ENCODE results near the gene CD53.
A peak's percentile ranks its signal among the peaks of the same experiment; 100 is the strongest.
"Not testable (repeated sequence)": the region's sequence is repeated elsewhere in the genome, so short reads cannot be mapped to it uniquely, and the experiment has no call there.

CD53 gene

GRCh38 chr1:110916669-110917306 is 43.8 kb downstream of the CD53 start:
- peak; percentile 48 for DNase-seq (ENCODE audit: low spot score)

DNA sequence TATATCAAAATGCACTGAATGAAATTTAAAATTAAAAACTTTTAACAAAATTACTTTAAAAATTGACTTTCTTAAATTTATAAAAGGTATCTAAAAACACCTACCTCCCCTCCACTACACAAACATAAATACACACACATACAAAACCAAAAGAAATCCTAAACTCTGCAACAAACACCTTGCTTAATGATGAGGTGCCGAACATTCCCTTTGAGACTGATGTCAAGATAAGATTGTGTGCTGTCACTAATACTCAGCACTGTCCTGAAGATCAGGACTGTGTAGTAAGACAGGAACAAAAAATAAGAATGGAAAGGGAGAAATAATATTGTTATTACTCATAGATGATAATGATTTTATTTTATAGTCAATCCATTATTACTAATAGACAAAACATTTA is 45.1 kb downstream of the CD53 start:
- no peak for DNase-seq (ENCODE audit: low spot score)

- no peak for DNase-seq (ENCODE audit: low spot score)
Measured at GRCh38 chr1:110921953-110922352, 49.0 kb downstream of the CD53 start.

GRCh38 chr1:110927484-110928075 is 54.6 kb downstream of the CD53 start:
- DNase-seq (ENCODE audit: low spot score) = peak; percentile 7

DNA sequence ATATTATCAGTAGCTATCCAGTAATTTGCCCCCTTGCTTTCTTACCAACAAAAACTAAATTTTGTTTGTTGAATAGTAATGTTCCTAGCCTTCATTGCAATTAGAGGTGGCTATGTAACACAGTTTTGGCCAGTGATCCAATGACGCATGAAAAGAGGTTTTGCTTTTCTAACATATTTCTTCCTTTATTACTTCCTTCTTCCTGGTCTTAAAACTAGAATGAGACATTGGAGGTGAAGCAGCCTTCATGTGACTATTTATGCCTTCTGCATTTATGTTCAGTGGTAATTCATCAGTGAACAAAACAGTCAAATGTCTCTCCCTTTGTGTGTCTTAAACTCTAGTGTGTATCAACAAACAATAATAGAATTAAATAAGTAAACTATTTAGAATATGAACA is 55.2 kb downstream of the CD53 start:
- DNase-seq (ENCODE audit: low spot score) = no peak

- DNase-seq (ENCODE audit: low spot score) = no peak
Measured at GRCh38 chr1:110928904-110929303, 56.0 kb downstream of the CD53 start.

GRCh38 chr1:110931097-110931496 is 58.1 kb downstream of the CD53 start:
- not testable (repeated sequence) for DNase-seq (ENCODE audit: low spot score)

DNA sequence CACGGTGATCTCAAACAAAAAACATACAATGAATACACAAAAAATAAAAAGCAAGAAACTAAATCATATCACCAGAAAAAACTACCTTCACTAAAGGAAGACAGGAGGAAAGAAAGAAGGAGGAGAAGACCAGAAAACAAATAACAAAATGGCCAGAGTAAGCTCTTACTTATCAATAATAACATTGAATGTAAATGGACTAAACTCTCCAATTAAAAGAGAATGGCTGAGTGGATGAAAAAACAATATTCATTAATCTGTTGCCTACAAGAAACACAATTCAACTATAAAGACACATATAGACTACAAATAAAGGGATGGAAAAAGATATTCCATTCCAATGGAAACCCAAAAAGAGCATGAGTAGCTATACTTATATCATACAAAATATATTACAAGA is 63.6 kb downstream of the CD53 start:
- no peak for DNase-seq (ENCODE audit: low spot score)

- no peak for DNase-seq (ENCODE audit: low spot score)
Measured at GRCh38 chr1:110944806-110945205, 71.9 kb downstream of the CD53 start.

- DNase-seq (ENCODE audit: low spot score) = no peak
Measured at GRCh38 chr1:110945626-110946025, 72.7 kb downstream of the CD53 start.

- no peak for DNase-seq (ENCODE audit: low spot score)
Measured at GRCh38 chr1:110948038-110948810, 75.3 kb downstream of the CD53 start.
